Esophagus muscularis mucosa (tissue), 4 donors: ENCODE measurements around the gene ACCSL. TPM values are rescaled to one million over a fixed set of nuclear protein-coding genes. Genes with fewer than 3 reads are reported as not detected.
A peak's percentile ranks its signal among the peaks of the same experiment; 100 is the strongest.

Experiments used
- DNase-seq: peaks from one replicate; pipeline ENCODE4 v3.0.0-alpha.2; 2017; ENCODE audit errors: extremely low spot score
- H3K27ac ChIP-seq, 4 donors: fragments of 200-600 bp; sonication (generic); replicated peaks in 1 of 4; 1 replicate in 3 of 4; 2 replicates in 1 of 4; pipeline ENCODE4 v1.5.1; 2016 to 2019; ENCODE audit warnings: mild to moderate bottlenecking in 1 of 4
- H3K27me3 ChIP-seq, 4 donors: fragments of 200-600 bp; sonication (generic); one replicate each; pipeline versions ENCODE4 v1.5.1 to v1.6.0; 2016 to 2019
- H3K36me3 ChIP-seq, 4 donors: fragments of 200-600 bp; sonication (generic); one replicate each; pipeline ENCODE4 v1.5.1; 2016 to 2019
- H3K4me1 ChIP-seq, 4 donors: fragments of 200-600 bp; sonication (generic); one replicate each; pipeline ENCODE4 v1.5.1; 2016 to 2019
- H3K4me3 ChIP-seq, 4 donors: fragments of 200-600 bp; sonication (generic); 1 replicate in 2 of 4; 2 replicates in 2 of 4; pipeline ENCODE4 v1.5.1; 2016 to 2019; ENCODE audit warnings: mild to moderate bottlenecking in 4 of 4, moderate library complexity in 1 of 4
- H3K9me3 ChIP-seq, 4 donors: fragments of 200-600 bp; sonication (generic); 1 replicate in 3 of 4; 2 replicates in 1 of 4; pipeline ENCODE4 v1.5.1; 2016 to 2019
- CTCF ChIP-seq, 3 experiments: fragments of 200-600 bp in 2 of 3; fragments of 450-650 bp in 1 of 3; sonication (generic) in 2 of 3; IDR thresholded peaks; one replicate each; pipeline ENCODE4 v1.5.1; 2017 to 2019; ENCODE audit warnings: antibody characterized with exemption in 3 of 3, mild to moderate bottlenecking in 2 of 3, moderate library complexity in 1 of 3
- EP300 ChIP-seq: sonication (generic); formaldehyde crosslinking; IDR thresholded peaks from one replicate; pipeline ENCODE4 v1.6.1; 2017; ENCODE audit warnings: antibody characterized with exemption
- POLR2A ChIP-seq: fragments of 450-650 bp; IDR thresholded peaks from one replicate; pipeline ENCODE4 v1.6.1; 2017; ENCODE audit warnings: antibody characterized with exemption, moderate library complexity, mild to moderate bottlenecking, low read depth
- POLR2AphosphoS5 ChIP-seq, 2 donors: sonication (generic); formaldehyde crosslinking; IDR thresholded peaks; one replicate each; pipeline ENCODE4 v1.6.1; 2017; ENCODE audit warnings: antibody characterized with exemption in 2 of 2
- WGBS: methylation state at CpG from one replicate; pipeline ENCODE4 v1.1.5; 2018; 5-methylcytosine and 5-hydroxymethylcytosine counted together
- intact Hi-C: fragments of 100-400 bp; cut with DNase I; formaldehyde crosslinking; loops from one replicate; pipeline ENCODE4 v1.15.1; 2023
- total RNA-seq, 4 donors: library from RNA; depleted of rRNA; stranded (reverse); fragments of >200 nt; gene quantifications; one replicate each; pipeline versions ENCODE4 v1.1.0 to v1.2.1, GENCODE V29; 2016

The ACCSL gene
- total RNA-seq, 4 donors from 2014 or later = not detected

DNA sequence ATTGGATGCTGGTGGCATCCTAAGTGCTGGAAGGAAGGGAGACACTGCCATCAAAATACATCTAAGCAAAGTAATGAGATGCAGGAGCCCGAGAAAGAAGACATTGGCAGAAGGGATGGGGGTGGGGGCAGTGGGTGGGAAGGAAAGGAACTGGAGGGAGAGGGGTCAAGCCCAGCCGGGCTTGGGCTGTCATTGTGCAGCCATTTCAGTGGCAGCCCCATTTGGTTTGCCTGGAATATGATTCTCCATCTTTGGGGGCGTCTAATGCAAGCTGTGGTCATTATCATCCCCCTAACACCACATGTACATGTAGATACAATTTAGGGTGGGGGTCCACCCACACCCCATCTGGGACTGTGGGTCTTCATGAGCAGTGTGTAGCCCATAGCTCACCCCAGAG, 13.9 kb upstream of the ACCSL start:
- no peak for TF ChIP-seq POLR2AphosphoS5 (IDR thresholded peaks at IDR 0.05)
- TF ChIP-seq POLR2A = no peak
- no peak for TF ChIP-seq EP300
- TF ChIP-seq CTCF (IDR thresholded peaks at IDR 0.05) = no peak
- Histone ChIP-seq H3K4me1 (peaks cover 32 to 47% (median 42%) of the 10 kb centered on the region in 4 donors), H3K4me3 (no peak overlapping the region), H3K36me3 (no peaks in the 10 kb centered on the region), H3K27me3 (no peaks in the 10 kb centered on the region), H3K9me3 (no peaks in the 10 kb centered on the region), H3K27ac (peak overlapping the region in 2 of 4 donors; percentile 3 to 26)
- intact Hi-C loops = no loop called here
- peak; percentile 89 for DNase-seq
- WGBS = 56% methylated on average over 3 of the region's 3 CpGs

- Histone ChIP-seq H3K4me3 (no peak overlapping the region), H3K36me3 (no peaks in the 10 kb centered on the region), H3K4me1 (peaks cover 32 to 47% (median 42%) of the 10 kb centered on the region in 4 donors), H3K27ac (no peak overlapping the region), H3K27me3 (no peaks in the 10 kb centered on the region), H3K9me3 (no peaks in the 10 kb centered on the region)
- intact Hi-C loops = loop anchor here (5.0 kb wide), 1 partner anchor 47 kb away; no protein-coding TSS in a partner anchor
- DNase-seq = peak; percentile 84
- TF ChIP-seq EP300 (no peak), POLR2AphosphoS5 (IDR thresholded peaks at IDR 0.05) (no peak), POLR2A (no peak), CTCF (IDR thresholded peaks at IDR 0.05) (no peak)
Measured at GRCh38 chr11:44034639-44035038, 13.1 kb upstream of the ACCSL start.

DNA sequence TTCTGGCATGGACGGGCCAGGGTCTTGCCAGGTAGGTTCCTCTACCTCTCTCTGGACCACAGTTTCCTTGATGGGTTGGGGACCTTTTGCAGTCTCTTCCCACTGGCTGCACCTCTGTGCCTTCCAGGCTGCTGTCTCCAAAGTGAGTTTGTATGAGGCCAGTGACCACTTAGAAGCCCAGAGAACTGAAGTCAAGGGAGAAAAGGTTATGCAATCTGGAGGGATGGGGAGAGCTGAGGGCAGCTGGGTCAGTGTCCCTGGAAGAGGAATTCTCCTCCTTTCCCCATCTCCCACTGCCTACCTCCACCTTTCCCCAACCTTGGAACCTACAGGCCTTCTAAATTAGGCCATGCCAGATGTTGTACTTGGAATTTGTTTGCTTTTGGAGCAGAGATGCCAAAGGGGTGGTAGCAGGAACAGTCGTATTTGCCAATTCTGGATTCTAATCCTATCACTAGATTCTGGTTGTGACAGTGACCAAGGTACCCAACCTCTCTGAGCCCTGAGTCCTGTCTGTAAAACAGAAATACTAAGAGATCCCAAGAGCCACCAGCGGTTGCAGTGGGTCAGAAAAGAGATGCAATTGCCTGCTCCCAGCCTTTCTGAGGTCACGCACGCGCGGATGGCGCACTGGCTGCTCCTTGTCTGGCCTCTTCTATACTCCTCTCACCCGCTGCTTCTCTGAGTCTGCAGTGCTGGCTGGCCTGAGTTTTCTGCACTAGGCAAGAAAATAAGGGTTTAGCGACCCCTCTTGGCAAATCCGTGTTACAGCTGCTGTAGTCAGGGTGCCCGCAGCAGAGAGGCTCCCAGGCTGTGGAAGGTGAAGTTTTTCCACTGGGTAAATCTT, 10.7 kb upstream of the ACCSL start:
- WGBS = 14% methylated on average over 12 of the region's 12 CpGs
- H3K9me3 ChIP-seq = no peaks in the 10 kb centered on the region
- peak; percentile 89 to 90 (median 89) for TF ChIP-seq CTCF (IDR thresholded peaks at IDR 0.05)
- no peak for TF ChIP-seq POLR2A
- no peak for TF ChIP-seq POLR2AphosphoS5 (IDR thresholded peaks at IDR 0.05)
- TF ChIP-seq EP300 = no peak
- peak overlapping the region in 2 of 4 donors; percentile 7 to 23 for H3K27ac ChIP-seq
- H3K4me3 ChIP-seq = no peak overlapping the region
- no peaks in the 10 kb centered on the region for H3K36me3 ChIP-seq
- peaks cover 14 to 28% (median 22%) of the 10 kb centered on the region in 4 donors for H3K4me1 ChIP-seq
- peak; percentile 93 for DNase-seq
- intact Hi-C loops = loop anchor here (2.0 to 5.0 kb wide), 2 partner anchors 50 to 146 kb away; no protein-coding TSS in a partner anchor
- H3K27me3 ChIP-seq = no peaks in the 10 kb centered on the region

DNA sequence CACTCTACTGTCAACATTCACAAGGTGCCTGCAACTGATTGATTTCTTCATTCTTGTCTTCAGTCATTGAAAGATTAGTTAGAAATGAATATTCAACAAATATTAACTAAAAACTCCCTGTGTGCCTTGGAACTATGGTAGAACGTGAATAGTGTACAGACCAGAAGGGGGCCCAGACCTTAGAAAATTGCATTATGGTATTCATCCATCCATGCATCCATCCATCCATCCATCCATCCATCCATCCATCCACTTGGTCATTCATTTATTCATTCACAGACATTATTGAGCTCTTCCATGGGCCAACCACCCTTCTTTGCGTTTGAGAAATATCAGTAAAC, 10.2 kb upstream of the ACCSL start:
- WGBS = 71% methylated on average over 2 of the region's 2 CpGs
- intact Hi-C loops = loop anchor here (2.0 to 5.0 kb wide), 2 partner anchors 50 to 147 kb away; no protein-coding TSS in a partner anchor
- no peak for TF ChIP-seq CTCF (IDR thresholded peaks at IDR 0.05)
- no peak for TF ChIP-seq POLR2AphosphoS5 (IDR thresholded peaks at IDR 0.05)
- no peak for TF ChIP-seq POLR2A
- TF ChIP-seq EP300 = no peak

More for the DNA sequence above, 10.2 kb upstream of the ACCSL start:
- Histone ChIP-seq H3K27ac (no peak overlapping the region), H3K27me3 (no peaks in the 10 kb centered on the region), H3K4me1 (peaks cover 8 to 22% (median 17%) of the 10 kb centered on the region in 4 donors), H3K4me3 (no peak overlapping the region), H3K9me3 (no peaks in the 10 kb centered on the region), H3K36me3 (no peaks in the 10 kb centered on the region)
- DNase-seq = no peak
